KMS-11 (cell line): Measurements from ENCODE around the gene MRPS33.

Experiments used
- H2AFZ ChIP-seq: fragments of 200-600 bp; sonication (generic); 2 replicates; pipeline ENCODE4 v1.6.1; 2016; ENCODE audit warnings: antibody characterized with exemption, mixed run types, low read depth
- H3K27ac ChIP-seq: fragments of 200-600 bp; sonication (generic); 2 replicates; pipeline ENCODE4 v1.6.1; 2016; ENCODE audit warnings: mild to moderate bottlenecking, mixed run types
- H3K27me3 ChIP-seq: fragments of 200-600 bp; sonication (generic); 2 replicates; pipeline ENCODE4 v1.6.1; 2017; ENCODE audit warnings: mild to moderate bottlenecking, low read depth, mixed run types, moderate library complexity; ENCODE audit not compliant: insufficient read depth
- H3K36me3 ChIP-seq: fragments of 200-600 bp; sonication (generic); 2 replicates; pipeline ENCODE4 v1.6.1; 2017; ENCODE audit warnings: mild to moderate bottlenecking, mixed run types; ENCODE audit not compliant: insufficient read depth
- H3K4me1 ChIP-seq: fragments of 200-600 bp; sonication (generic); 2 replicates; pipeline ENCODE4 v1.6.1; 2016; ENCODE audit warnings: mild to moderate bottlenecking, low read depth, mixed run types; ENCODE audit not compliant: poor library complexity, severe bottlenecking
- H3K4me2 ChIP-seq: fragments of 200-600 bp; sonication (generic); 2 replicates; pipeline ENCODE4 v1.7.0; 2016; ENCODE audit warnings: mild to moderate bottlenecking, mixed run types
- H3K4me3 ChIP-seq: fragments of 200-600 bp; sonication (generic); IDR thresholded peaks from 2 replicates; pipeline ENCODE4 v1.6.1; 2017; ENCODE audit warnings: low read depth, low read length, mixed read lengths; ENCODE audit not compliant: insufficient read depth
- H3K79me2 ChIP-seq: fragments of 200-600 bp; sonication (generic); 2 replicates; pipeline ENCODE4 v1.6.1; 2016; ENCODE audit warnings: low read depth, mixed run types; ENCODE audit not compliant: insufficient read depth
- H3K9ac ChIP-seq: fragments of 200-600 bp; sonication (generic); 2 replicates; pipeline ENCODE4 v1.6.1; 2016; ENCODE audit warnings: mild to moderate bottlenecking, mixed run types
- H4K20me1 ChIP-seq: fragments of 200-600 bp; sonication (generic); 2 replicates; pipeline ENCODE4 v1.6.1; 2016; ENCODE audit warnings: mild to moderate bottlenecking, mixed run types; ENCODE audit not compliant: insufficient read depth
- CTCF ChIP-seq: fragments of 200-600 bp; sonication (generic); conservative IDR thresholded peaks from 2 replicates; pipeline ENCODE4 v1.6.1; 2017; ENCODE audit warnings: low read depth, mild to moderate bottlenecking, antibody characterized with exemption, low read length, moderate library complexity, mixed read lengths

Gene MRPS33

GRCh38 chr7:141045842-141046620, 31.3 kb upstream of the MRPS33 start:
- Histone ChIP-seq H3K27me3 (no peaks in the 10 kb centered on the region), H3K36me3 (no peaks in the 10 kb centered on the region), H2AFZ (no peak overlapping the region), H3K4me3 (no peak overlapping the region), H3K79me2 (no peaks in the 10 kb centered on the region), H3K4me1 (no peaks in the 10 kb centered on the region), H3K27ac (no peak overlapping the region), H3K4me2 (no peak overlapping the region), H3K9ac (no peak overlapping the region), H4K20me1 (no peaks in the 10 kb centered on the region)
- TF ChIP-seq CTCF, result no peak

DNA sequence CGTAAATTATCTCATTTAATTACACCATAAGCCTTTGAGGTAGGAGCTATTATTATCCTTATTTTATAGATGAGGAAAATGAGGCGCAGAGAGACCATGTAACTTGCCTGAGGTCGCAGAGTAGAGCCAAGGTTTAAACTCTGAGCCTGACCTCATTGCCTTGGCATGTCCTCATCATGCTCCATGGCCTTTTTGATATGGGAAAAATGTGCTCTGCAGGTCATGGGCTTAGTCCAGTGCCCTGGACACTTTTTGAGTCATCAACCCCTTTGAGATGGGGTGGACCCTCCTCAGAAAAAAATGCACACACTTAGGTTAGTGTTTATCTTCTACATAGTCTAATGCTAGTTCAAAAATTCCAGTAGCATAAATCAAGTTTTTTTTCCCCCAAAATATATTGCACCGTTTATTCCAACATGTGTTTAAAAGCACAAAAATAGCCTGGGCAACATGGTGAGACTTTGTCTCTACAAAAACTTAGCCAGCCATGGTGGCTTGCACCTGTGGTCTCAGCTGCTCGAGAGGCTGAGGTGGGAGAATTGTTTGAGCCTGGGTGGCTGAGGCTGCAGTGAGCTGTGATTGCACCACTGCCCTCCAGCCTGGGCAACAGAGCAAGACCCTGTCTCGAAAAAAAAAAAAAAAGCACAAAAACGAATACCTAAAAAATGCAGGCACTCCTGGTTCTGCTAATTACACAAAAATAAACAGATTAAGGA, 30.5 kb upstream of the MRPS33 start:
- no peak overlapping the region for H3K27ac ChIP-seq
- H2AFZ ChIP-seq, result no peak overlapping the region
- H3K9ac ChIP-seq, result no peak overlapping the region
- H3K36me3 ChIP-seq, result no peaks in the 10 kb centered on the region
- no peak overlapping the region for H3K4me3 ChIP-seq
- H3K79me2 ChIP-seq, result no peaks in the 10 kb centered on the region
- H3K4me2 ChIP-seq, result no peak overlapping the region
- H4K20me1 ChIP-seq, result no peaks in the 10 kb centered on the region
- TF ChIP-seq CTCF, result no peak
- no peaks in the 10 kb centered on the region for H3K4me1 ChIP-seq
- no peaks in the 10 kb centered on the region for H3K27me3 ChIP-seq

DNA sequence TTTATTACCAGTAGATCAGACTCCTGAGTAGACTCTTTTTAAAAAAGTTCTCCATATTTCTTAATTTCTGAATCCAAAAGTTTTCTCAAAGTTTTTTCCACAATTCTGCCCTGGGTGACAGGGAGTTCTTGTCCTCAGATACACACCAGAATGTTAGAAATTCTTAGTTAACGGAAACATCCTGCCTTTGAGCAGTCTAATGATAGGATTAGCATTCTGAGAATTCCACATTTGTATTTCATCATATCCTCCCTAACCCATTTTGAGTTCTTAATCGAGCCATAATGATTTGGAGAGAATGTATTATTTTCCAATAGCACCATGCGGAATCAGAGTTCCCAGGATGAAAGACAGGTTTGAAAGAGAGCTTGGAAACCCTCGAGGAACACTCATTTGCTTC, 28.9 kb upstream of the MRPS33 start:
- H3K9ac ChIP-seq, result no peak overlapping the region

More for the DNA sequence above, 28.9 kb upstream of the MRPS33 start:
- no peak for TF ChIP-seq CTCF
- Histone ChIP-seq H3K36me3 (no peaks in the 10 kb centered on the region), H2AFZ (no peak overlapping the region), H3K4me3 (no peak overlapping the region), H3K27me3 (no peaks in the 10 kb centered on the region), H3K4me2 (no peak overlapping the region), H3K4me1 (no peaks in the 10 kb centered on the region), H3K27ac (no peak overlapping the region), H4K20me1 (no peaks in the 10 kb centered on the region), H3K79me2 (no peaks in the 10 kb centered on the region)
